H1 (cell line): ENCODE measurements around the gene CDHR2. TPM values are rescaled to one million over a fixed set of nuclear protein-coding genes. Genes with fewer than 3 reads are reported as not detected.
"Not testable (repeated sequence)": the region's sequence is repeated elsewhere in the genome, so short reads cannot be mapped to it uniquely, and the experiment has no call there.

Experiments used
- CTCF ChIA-PET: fragments of 300-600 bp; sonication (Branson Sonifier 250); formaldehyde crosslinking; loops from one replicate; lab custom pipeline; 2021; ENCODE audit not compliant: partially characterized antibody; lab: Charles Lee
- POLR2A ChIA-PET: fragments of 300-600 bp; sonication (Branson Sonifier 250); formaldehyde crosslinking; loops from one replicate; lab custom pipeline; 2021; ENCODE audit warnings: inconsistent platforms; ENCODE audit not compliant: partially characterized antibody; lab: Charles Lee
- DNase-seq, 2 experiments: peaks; one replicate each; pipeline versions ENCODE4 v3.0.0 to v3.0.0-alpha.2; 2010 to 2022; ENCODE audit warnings: low spot score in 2 of 2, low read depth in 1 of 2, mixed read lengths in 1 of 2
- FAIRE-seq: peaks from 2 replicates; lab custom pipeline; 2011; peaks lifted over from hg19 to GRCh38; lab: Jason Lieb, UNC
- H2AFZ ChIP-seq: 2 replicates; pipeline ENCODE4 v1.8.1; 2012; ENCODE audit warnings: low read length, inconsistent platforms
- H2AK5ac ChIP-seq: 2 replicates; pipeline ENCODE4 v1.6.1; 2013; ENCODE audit warnings: low read depth, low read length
- H2BK120ac ChIP-seq: replicated peaks from 2 replicates; pipeline ENCODE3; 2013; ENCODE audit warnings: low read depth, low read length, inconsistent platforms
- H2BK12ac ChIP-seq: 2 replicates; pipeline ENCODE4 v1.6.1; 2013; ENCODE audit warnings: low read depth, low read length
- H2BK15ac ChIP-seq: 2 replicates; pipeline ENCODE4 v1.6.1; 2013; ENCODE audit warnings: low read length
- H2BK20ac ChIP-seq: 2 replicates; pipeline ENCODE4 v1.6.1; 2013; ENCODE audit warnings: low read length
- H2BK5ac ChIP-seq: 2 replicates; pipeline ENCODE4 v1.6.1; 2013; ENCODE audit warnings: low read depth, low read length
- H3K14ac ChIP-seq: 2 replicates; pipeline ENCODE4 v1.6.1; 2013; ENCODE audit warnings: inconsistent platforms; ENCODE audit not compliant: insufficient read length
- H3K18ac ChIP-seq: 2 replicates; pipeline ENCODE4 v1.6.1; 2013; ENCODE audit warnings: low read length; ENCODE audit errors: extremely low read depth
- H3K23ac ChIP-seq: 2 replicates; pipeline ENCODE4 v1.6.1; 2013; ENCODE audit warnings: inconsistent platforms; ENCODE audit not compliant: insufficient read length
- H3K23me2 ChIP-seq: 2 replicates; pipeline ENCODE4 v1.6.1; 2013; ENCODE audit warnings: low read depth, low read length
- H3K27ac ChIP-seq: 2 replicates; pipeline ENCODE4 v1.6.1; 2011; ENCODE audit warnings: low read depth, low read length, inconsistent platforms
- H3K27me3 ChIP-seq, 4 experiments: replicated peaks in 1 of 4; 1 replicate in 1 of 4; 2 replicates in 3 of 4; pipeline versions ENCODE4 v1.6.1 to v1.8.1; 2011 to 2013; ENCODE audit warnings: low read length in 3 of 4, mild to moderate bottlenecking in 3 of 4, inconsistent platforms in 2 of 4, mixed read lengths in 2 of 4, moderate library complexity in 1 of 4; ENCODE audit not compliant: control insufficient read depth in 3 of 4, insufficient read depth in 3 of 4; ENCODE audit errors: extremely low read depth in 1 of 4
- H3K36me3 ChIP-seq, 4 experiments: 2 replicates each; pipeline versions ENCODE4 v1.6.1 to v1.8.1; 2011 to 2013; ENCODE audit warnings: mild to moderate bottlenecking in 4 of 4, low read length in 3 of 4, moderate library complexity in 2 of 4, control low read depth in 1 of 4, inconsistent platforms in 1 of 4; ENCODE audit not compliant: insufficient read depth in 4 of 4, control insufficient read depth in 2 of 4
- H3K4ac ChIP-seq: replicated peaks from 2 replicates; pipeline ENCODE3; 2013; ENCODE audit warnings: low read length, low read depth, mixed read lengths, inconsistent platforms; ENCODE audit not compliant: insufficient read length
- H3K4me1 ChIP-seq, 4 experiments: replicated peaks in 1 of 4; 1 replicate in 1 of 4; 2 replicates in 3 of 4; pipeline versions ENCODE4 v1.6.1 to v1.8.1; 2011 to 2013; ENCODE audit warnings: low read length in 3 of 4, inconsistent platforms in 2 of 4, mixed read lengths in 1 of 4; ENCODE audit not compliant: insufficient read depth in 4 of 4, control insufficient read depth in 3 of 4
- H3K4me2 ChIP-seq, 2 experiments: 2 replicates each; pipeline versions ENCODE4 v1.6.1 to v1.8.1; 2011 to 2013; ENCODE audit warnings: low read depth in 2 of 2, low read length in 2 of 2, control low read depth in 1 of 2, inconsistent platforms in 1 of 2, mild to moderate bottlenecking in 1 of 2; ENCODE audit not compliant: insufficient read depth in 1 of 2
- H3K4me3 ChIP-seq, 4 experiments: fragments of 200-600, 300-600 bp in 1 of 4; sonication (generic), shearing (Covaris generic), sonication (Bioruptor Twin) in 1 of 4; 2 replicates each; pipeline versions ENCODE4 v1.5.1 to v1.8.1; 2011 to 2016; ENCODE audit warnings: low read length in 4 of 4, low read depth in 3 of 4, control low read depth in 2 of 4, inconsistent platforms in 2 of 4, mild to moderate bottlenecking in 2 of 4, mixed read lengths in 1 of 4, moderate library complexity in 1 of 4; ENCODE audit not compliant: insufficient read depth in 2 of 4; ENCODE audit errors: extremely low read depth in 1 of 4
- H3K56ac ChIP-seq: replicated peaks from 2 replicates; pipeline ENCODE3; 2013; ENCODE audit warnings: low read depth, mild to moderate bottlenecking, mixed read lengths, low read length, inconsistent platforms; ENCODE audit not compliant: insufficient read length
- H3K79me1 ChIP-seq: 2 replicates; pipeline ENCODE4 v1.6.1; 2013; ENCODE audit warnings: low read depth, low read length, control low read depth
- H3K79me2 ChIP-seq, 2 experiments: 2 replicates each; pipeline versions ENCODE4 v1.6.1 to v1.8.1; 2012 to 2013; ENCODE audit warnings: low read length in 2 of 2, mild to moderate bottlenecking in 2 of 2, inconsistent platforms in 1 of 2; ENCODE audit not compliant: insufficient read depth in 2 of 2, control insufficient read depth in 1 of 2
- H3K9ac ChIP-seq, 4 experiments: replicated peaks in 1 of 4; 1 replicate in 1 of 4; 2 replicates in 3 of 4; pipeline versions ENCODE4 v1.6.1 to v1.8.1; 2011 to 2013; ENCODE audit warnings: low read depth in 3 of 4, low read length in 3 of 4, control low read depth in 2 of 4, mild to moderate bottlenecking in 2 of 4, moderate library complexity in 2 of 4, inconsistent platforms in 1 of 4; ENCODE audit errors: extremely low read depth in 1 of 4
- H3K9me3 ChIP-seq, 2 experiments: 2 replicates each; pipeline versions ENCODE4 v1.6.1 to v1.8.1; 2012 to 2013; ENCODE audit warnings: mild to moderate bottlenecking in 2 of 2, moderate library complexity in 2 of 2, control low read depth in 1 of 2, inconsistent platforms in 1 of 2, low read depth in 1 of 2, low read length in 1 of 2, mixed read lengths in 1 of 2; ENCODE audit not compliant: insufficient read depth in 2 of 2
- H4K20me1 ChIP-seq, 2 experiments: replicated peaks in 1 of 2; 2 replicates each; pipeline versions ENCODE3 to v1.8.1; 2011 to 2013; ENCODE audit warnings: inconsistent platforms in 2 of 2, low read length in 2 of 2, mild to moderate bottlenecking in 1 of 2; ENCODE audit not compliant: insufficient read depth in 2 of 2, control insufficient read depth in 1 of 2
- H4K5ac ChIP-seq: 2 replicates; pipeline ENCODE4 v1.6.1; 2013; ENCODE audit warnings: low read length, low read depth, mixed read lengths, inconsistent platforms; ENCODE audit not compliant: insufficient read length
- H4K8ac ChIP-seq: 2 replicates; pipeline ENCODE4 v1.8.0; 2013; ENCODE audit warnings: mild to moderate bottlenecking, moderate library complexity, low read length, inconsistent platforms; ENCODE audit not compliant: insufficient read depth; ENCODE audit errors: extremely low read depth
- H4K91ac ChIP-seq: replicated peaks from 2 replicates; pipeline ENCODE3; 2013; ENCODE audit warnings: low read length, mixed read lengths, inconsistent platforms; ENCODE audit not compliant: insufficient read length
- RNF2 ChIP-seq: fragments of 200-900, 300-1000 bp; sonication (generic); IDR thresholded peaks from 2 replicates; pipeline ENCODE4 v1.7.1; 2016; ENCODE audit warnings: borderline replicate concordance, low read depth, mild to moderate bottlenecking, antibody characterized with exemption, low read length; ENCODE audit not compliant: poor library complexity, severe bottlenecking; ENCODE audit errors: missing control alignments
- WGBS, 2 experiments: shearing (Covaris generic) in 1 of 2; methylation state at CpG; one replicate each; pipeline versions ENCODE4 v1.1.6 to v1.1.7; 2013 to 2015; ENCODE audit warnings: low lambda C conversion rate in 2 of 2, mixed read lengths in 2 of 2, inconsistent platforms in 1 of 2, low coverage in 1 of 2, missing lambda C conversion rate in 1 of 2; ENCODE audit not compliant: insufficient replicate concordance in 2 of 2, insufficient coverage in 1 of 2, insufficient read length in 1 of 2; ENCODE audit errors: extremely low coverage in 1 of 2, missing lambda C conversion rate in 1 of 2; 5-methylcytosine and 5-hydroxymethylcytosine counted together
- polyA plus RNA-seq, 7 experiments: library from polyadenylated mRNA; depleted of rRNA in 3 of 7; stranded (reverse) in 5 of 7; unstranded in 2 of 7; fragments of >200 nt in 5 of 7; fragments of 200-250 nt in 2 of 7; gene quantifications; 1 replicate in 5 of 7; 2 replicates in 1 of 7; 4 replicates in 1 of 7; pipeline versions ENCODE4 v1.2.1 to v1.2.3, GENCODE V29; 2011 to 2013; ENCODE audit warnings: missing spikeins in 2 of 7, mixed read lengths in 2 of 7
- total RNA-seq: library from RNA; stranded (reverse); fragmentation: NEBNext Ultra II Directional; extraction: Animal tissue kit (Norgen Biotek cat#: 25700); gene quantifications from 2 replicates; pipeline ENCODE4 v1.2.1, GENCODE V29; 2021

Gene CDHR2
- total and polyA plus RNA-seq, 2 of the 8 experiments (the other 6 are each of a cell fraction or from before 2014, with no cell fraction given) = 0.02 to 0.43 TPM

GRCh38 chr5:176591667-176592066, 42.5 kb downstream of the CDHR2 start:
- H2BK120ac ChIP-seq, FAIRE-seq, H3K79me1 ChIP-seq, H4K8ac ChIP-seq, H2BK12ac ChIP-seq, POLR2A ChIA-PET, CTCF ChIA-PET, H3K27me3 ChIP-seq, H3K4me2 ChIP-seq, H2BK5ac ChIP-seq, DNase-seq, H3K18ac ChIP-seq, H3K23ac ChIP-seq, H3K79me2 ChIP-seq, H3K36me3 ChIP-seq, H3K4me1 ChIP-seq, H4K5ac ChIP-seq, H2BK15ac ChIP-seq, H3K4ac ChIP-seq, H3K4me3 ChIP-seq, H2AFZ ChIP-seq, H3K14ac ChIP-seq, H3K27ac ChIP-seq, H2BK20ac ChIP-seq, H3K9me3 ChIP-seq, H3K9ac ChIP-seq, H4K91ac ChIP-seq: not testable (repeated sequence)
- peak; percentile 39 for TF ChIP-seq RNF2
- peak overlapping the region; percentile 95; the same call in 1 of the 2 replicates for H2AK5ac ChIP-seq
- H4K20me1 ChIP-seq = peaks cover 0 to 14% of the 10 kb centered on the region in 2 experiments
- peaks cover 19% of the 10 kb centered on the region; the same call in 1 of the 2 replicates for H3K23me2 ChIP-seq
- 58% methylated on average over 1 of the region's 2 CpGs; no CpG with 5 or more reads in 1 of the 2 experiments for WGBS, 2 experiments
- peak overlapping the region; percentile 95 for H3K56ac ChIP-seq
